IPS-15b (cell line): ENCODE data around the gene PCDHGC4.
A peak's percentile ranks its signal among the peaks of the same experiment; 100 is the strongest.

Experiments used
- H3K27me3 ChIP-seq: one replicate; pipeline ENCODE4 v1.6.1; 2013; ENCODE audit warnings: low read length; ENCODE audit not compliant: control insufficient read depth, insufficient read depth
- H3K36me3 ChIP-seq: one replicate; pipeline ENCODE4 v1.6.1; 2013; ENCODE audit warnings: low read length; ENCODE audit not compliant: control insufficient read depth, insufficient read depth
- H3K4me1 ChIP-seq: one replicate; pipeline ENCODE4 v1.6.1; 2013; ENCODE audit warnings: mild to moderate bottlenecking, low read length; ENCODE audit not compliant: control insufficient read depth, insufficient read depth
- H3K4me3 ChIP-seq: one replicate; pipeline ENCODE4 v1.5.1; 2013; ENCODE audit warnings: low read depth, low read length
- H3K9ac ChIP-seq: one replicate; pipeline ENCODE4 v1.6.1; 2013; ENCODE audit warnings: low read depth, mild to moderate bottlenecking, low read length
- H3K9me3 ChIP-seq: one replicate; pipeline ENCODE4 v1.6.1; 2013; ENCODE audit warnings: mild to moderate bottlenecking, low read length; ENCODE audit not compliant: control insufficient read depth, insufficient read depth

The PCDHGC4 gene

DNA sequence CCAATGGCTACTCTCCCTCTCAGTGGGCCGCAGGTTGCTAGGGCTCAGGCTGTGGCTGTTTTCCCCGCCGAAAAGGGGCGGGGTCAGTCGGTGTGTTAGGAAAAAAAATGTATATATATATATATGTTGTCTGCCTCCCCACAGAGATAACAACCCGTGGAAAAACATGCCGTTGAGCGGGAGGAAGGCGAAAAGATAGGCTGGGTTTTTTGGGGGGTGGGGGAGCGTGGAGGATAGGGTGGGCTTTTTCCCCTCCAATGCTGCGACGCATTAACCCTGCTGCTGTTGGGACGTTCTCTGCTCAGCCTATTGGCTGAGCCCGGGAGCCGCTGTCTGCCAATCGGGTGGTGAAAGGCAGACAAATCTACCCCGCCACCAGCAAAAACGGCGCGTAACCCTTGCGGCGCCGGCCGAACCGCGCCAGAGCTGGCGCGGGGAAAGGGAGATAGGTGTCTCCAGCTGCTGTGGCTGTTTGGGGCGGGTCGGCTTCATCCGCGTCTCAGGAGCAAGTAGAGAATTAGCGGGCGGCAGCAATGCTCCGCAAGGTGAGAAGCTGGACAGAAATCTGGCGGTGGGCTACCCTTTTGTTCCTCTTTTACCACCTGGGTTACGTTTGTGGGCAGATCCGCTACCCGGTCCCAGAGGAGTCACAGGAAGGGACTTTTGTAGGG lies at the start of gene PCDHGC4:
TSS of gene PCDHGC4 (plus strand) at position 390 of the 671 bp plus-strand sequence. CDS start at position 534, 144 bp downstream.
- Histone ChIP-seq H3K36me3 (no peaks in the 10 kb centered on the region), H3K9ac (peak within 1 kb of the TSS; percentile 8), H3K4me1 (peaks cover 19% of the 10 kb centered on the region), H3K4me3 (peak within 1 kb of the TSS; percentile 77), H3K9me3 (no peaks in the 10 kb centered on the region), H3K27me3 (peaks cover 33% of the 10 kb centered on the region)

DNA sequence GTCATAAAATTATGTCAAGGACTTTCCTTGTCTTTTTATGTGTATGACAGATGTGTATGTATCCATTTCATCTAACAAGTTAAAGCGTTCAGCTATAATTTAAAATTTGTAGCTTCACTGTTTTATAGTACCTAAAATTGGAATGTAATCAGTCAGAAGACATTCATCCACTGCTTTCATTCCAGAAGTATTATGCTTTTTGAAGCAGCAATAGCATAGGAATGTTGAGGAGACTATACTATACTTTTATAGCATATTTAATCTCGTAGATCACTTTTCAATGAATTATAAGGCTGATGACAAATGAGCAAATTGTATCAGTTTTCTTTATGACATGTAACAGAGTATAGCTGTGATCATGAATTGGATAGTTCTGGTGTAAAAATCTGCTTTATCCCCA lies 47.6 kb upstream of the PCDHGC4 start:
- Histone ChIP-seq H3K4me3 (no peak overlapping the region), H3K27me3 (no peaks in the 10 kb centered on the region), H3K36me3 (no peaks in the 10 kb centered on the region), H3K9me3 (peaks cover 4% of the 10 kb centered on the region), H3K4me1 (no peaks in the 10 kb centered on the region), H3K9ac (no peak overlapping the region)

DNA sequence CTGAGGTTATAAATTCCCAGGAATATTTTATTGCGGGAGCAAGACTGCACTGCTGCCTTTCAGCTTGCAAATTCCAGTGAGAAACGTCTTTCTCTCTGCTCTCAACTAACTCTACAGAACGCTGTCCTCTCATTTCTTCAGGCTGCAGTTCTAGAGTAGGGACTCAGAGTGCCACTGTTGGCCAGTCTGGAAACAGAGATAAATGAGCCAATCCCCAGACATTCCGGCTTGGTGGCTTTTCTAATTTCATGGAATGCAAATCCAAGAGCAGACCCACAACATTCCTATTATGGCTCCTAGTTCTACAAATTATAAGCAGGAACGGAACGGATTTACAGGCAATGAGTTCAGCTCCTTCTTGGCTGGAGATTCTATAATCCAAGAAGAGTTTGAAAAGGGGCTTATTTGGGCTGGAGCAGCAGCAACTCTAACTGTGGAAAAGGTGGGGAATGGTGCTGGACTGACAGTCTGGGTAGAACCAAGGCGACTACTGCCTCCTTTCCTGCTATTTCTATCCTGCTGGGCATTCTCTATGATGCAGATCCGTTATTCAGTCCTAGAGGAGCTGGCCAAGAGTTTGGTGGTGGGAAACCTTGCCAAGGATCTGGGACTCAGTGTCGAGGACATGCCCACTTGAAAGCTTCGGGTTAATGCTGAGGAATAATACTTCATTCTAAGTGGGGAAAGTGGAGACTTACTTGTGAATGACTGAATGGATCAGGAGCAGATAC lies 45.3 kb upstream of the PCDHGC4 start:
- no peaks in the 10 kb centered on the region for H3K27me3 ChIP-seq
- peaks cover under 1% of the 10 kb centered on the region for H3K9me3 ChIP-seq
- H3K36me3 ChIP-seq = no peaks in the 10 kb centered on the region
- no peak overlapping the region for H3K4me3 ChIP-seq
- H3K9ac ChIP-seq = no peak overlapping the region
- no peaks in the 10 kb centered on the region for H3K4me1 ChIP-seq

DNA sequence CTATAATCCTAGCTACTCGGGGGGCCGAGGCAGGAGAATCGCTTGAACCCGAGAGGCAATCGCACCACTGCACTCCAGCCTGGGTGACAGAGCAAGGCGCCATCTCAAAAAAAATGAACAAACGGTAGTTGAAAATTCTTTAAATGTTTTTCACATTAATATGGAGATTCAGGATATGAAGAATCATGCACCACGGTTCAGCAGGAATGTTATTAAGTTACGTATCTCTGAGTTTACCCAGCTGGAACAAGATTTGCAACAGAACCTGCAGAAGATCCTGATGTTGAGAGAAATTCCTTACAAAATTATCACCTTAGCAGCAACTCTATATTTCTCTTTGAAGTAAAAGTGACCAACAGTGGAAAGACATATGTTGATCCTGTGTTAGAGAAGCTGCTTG lies 44.5 kb upstream of the PCDHGC4 start:
- Histone ChIP-seq H3K27me3 (no peaks in the 10 kb centered on the region), H3K9me3 (no peaks in the 10 kb centered on the region), H3K4me3 (no peak overlapping the region), H3K4me1 (no peaks in the 10 kb centered on the region), H3K9ac (no peak overlapping the region), H3K36me3 (no peaks in the 10 kb centered on the region)

DNA sequence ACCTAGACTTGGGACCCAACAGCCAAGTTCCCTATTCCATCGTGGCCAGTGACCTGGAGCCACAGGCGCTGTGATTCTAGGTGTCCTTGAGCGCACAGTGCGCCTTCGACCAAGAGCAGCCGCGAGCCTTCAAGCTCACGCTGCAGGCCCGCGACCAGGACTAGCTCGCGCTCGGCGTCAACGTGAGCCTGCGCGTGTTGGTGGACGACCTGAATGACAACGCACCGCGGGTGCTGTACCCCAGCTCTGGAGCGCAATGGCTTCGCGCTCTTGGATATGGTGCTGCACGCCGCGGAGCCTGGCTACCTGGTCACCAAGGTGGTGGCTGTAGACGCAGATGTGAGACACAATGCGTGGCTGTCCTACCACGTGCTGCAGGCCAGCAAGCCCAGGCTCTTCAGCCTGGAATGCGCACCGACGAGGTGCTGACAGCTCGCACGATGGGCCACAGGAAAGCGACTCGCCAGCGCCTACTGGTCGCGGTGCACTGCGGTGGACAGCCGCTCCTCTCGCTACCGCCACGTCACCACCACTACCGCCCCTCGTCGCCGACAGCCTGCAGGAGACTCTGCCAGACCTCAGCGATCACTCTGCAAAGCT lies 43.2 kb upstream of the PCDHGC4 start:
- H3K4me3 ChIP-seq = no peak overlapping the region
- H3K4me1 ChIP-seq = no peaks in the 10 kb centered on the region
- no peaks in the 10 kb centered on the region for H3K9me3 ChIP-seq
- H3K27me3 ChIP-seq = no peaks in the 10 kb centered on the region
- no peak overlapping the region for H3K9ac ChIP-seq
- H3K36me3 ChIP-seq = no peaks in the 10 kb centered on the region

- no peaks in the 10 kb centered on the region for H3K4me1 ChIP-seq
- H3K4me3 ChIP-seq = no peak overlapping the region
- no peaks in the 10 kb centered on the region for H3K9me3 ChIP-seq
- no peaks in the 10 kb centered on the region for H3K27me3 ChIP-seq
- H3K36me3 ChIP-seq = no peaks in the 10 kb centered on the region
- no peak overlapping the region for H3K9ac ChIP-seq
Observed at GRCh38 chr5:141465351-141465750, 19.5 kb upstream of the PCDHGC4 start.

DNA sequence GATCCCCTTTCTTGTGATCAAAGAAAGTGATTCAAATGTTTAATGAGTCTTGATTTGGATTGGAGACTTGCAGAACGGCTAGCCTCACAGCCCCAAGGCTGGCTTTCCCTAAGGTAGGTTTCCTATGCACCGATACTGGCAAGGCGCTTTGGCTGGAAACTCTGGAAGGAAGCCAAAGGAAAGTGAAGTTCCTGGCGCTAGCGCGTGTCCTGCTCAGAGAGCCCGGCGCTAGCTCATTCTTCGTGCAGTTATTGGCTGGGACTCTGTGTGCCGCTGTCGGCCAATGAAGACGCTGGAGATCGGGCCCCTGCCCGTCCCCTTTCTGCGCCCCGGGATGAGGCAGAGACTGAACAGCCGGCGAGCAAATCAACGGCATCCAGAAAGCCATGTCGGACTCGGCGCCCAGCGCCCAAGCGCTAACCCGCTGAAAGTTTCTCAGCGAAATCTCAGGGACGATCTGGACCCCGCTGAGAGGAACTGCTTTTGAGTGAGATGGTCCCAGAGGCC lies 9.2 kb upstream of the PCDHGC4 start, which contains the start of gene PCDHGC3:
TSS of gene PCDHGC3 (plus strand) at position 342 of the 507 bp plus-strand sequence. CDS start at position 493, 151 bp downstream.
- peaks cover 31% of the 10 kb centered on the region for H3K27me3 ChIP-seq
- peak within 1 kb of the TSS; percentile 95 for H3K4me3 ChIP-seq
- H3K4me1 ChIP-seq = peaks cover 12% of the 10 kb centered on the region
- H3K36me3 ChIP-seq = no peaks in the 10 kb centered on the region
- no peaks in the 10 kb centered on the region for H3K9me3 ChIP-seq
- peak within 1 kb of the TSS; percentile 5 for H3K9ac ChIP-seq

GRCh38 chr5:141476132-141476911 lies 8.5 kb upstream of the PCDHGC4 start:
- Histone ChIP-seq H3K9ac (peak overlapping the region; percentile 4), H3K27me3 (peaks cover 31% of the 10 kb centered on the region), H3K4me1 (peaks cover 12% of the 10 kb centered on the region), H3K4me3 (peak overlapping the region; percentile 95), H3K36me3 (no peaks in the 10 kb centered on the region), H3K9me3 (no peaks in the 10 kb centered on the region)

GRCh38 chr5:141477044-141477575 lies 7.7 kb upstream of the PCDHGC4 start:
- Histone ChIP-seq H3K4me3 (peak overlapping the region; percentile 95), H3K9ac (no peak overlapping the region), H3K36me3 (no peaks in the 10 kb centered on the region), H3K27me3 (peaks cover 31% of the 10 kb centered on the region), H3K9me3 (no peaks in the 10 kb centered on the region), H3K4me1 (peaks cover 12% of the 10 kb centered on the region)

DNA sequence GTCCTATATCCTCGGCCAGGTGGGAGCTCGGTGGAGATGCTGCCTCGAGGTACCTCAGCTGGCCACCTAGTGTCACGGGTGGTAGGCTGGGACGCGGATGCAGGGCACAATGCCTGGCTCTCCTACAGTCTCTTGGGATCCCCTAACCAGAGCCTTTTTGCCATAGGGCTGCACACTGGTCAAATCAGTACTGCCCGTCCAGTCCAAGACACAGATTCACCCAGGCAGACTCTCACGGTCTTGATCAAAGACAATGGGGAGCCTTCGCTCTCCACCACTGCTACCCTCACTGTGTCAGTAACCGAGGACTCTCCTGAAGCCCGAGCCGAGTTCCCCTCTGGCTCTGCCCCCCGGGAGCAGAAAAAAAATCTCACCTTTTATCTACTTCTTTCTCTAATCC lies 7.0 kb upstream of the PCDHGC4 start:
- H3K36me3 ChIP-seq = no peaks in the 10 kb centered on the region
- H3K9me3 ChIP-seq = no peaks in the 10 kb centered on the region
- peak overlapping the region; percentile 19 for H3K4me3 ChIP-seq
- H3K4me1 ChIP-seq = peaks cover 12% of the 10 kb centered on the region
- peaks cover 31% of the 10 kb centered on the region for H3K27me3 ChIP-seq
- H3K9ac ChIP-seq = no peak overlapping the region

- no peaks in the 10 kb centered on the region for H3K36me3 ChIP-seq
- no peak overlapping the region for H3K9ac ChIP-seq
- H3K4me3 ChIP-seq = peak overlapping the region; percentile 19
- H3K4me1 ChIP-seq = peaks cover 14% of the 10 kb centered on the region
- H3K27me3 ChIP-seq = peaks cover 35% of the 10 kb centered on the region
- no peaks in the 10 kb centered on the region for H3K9me3 ChIP-seq
Observed at GRCh38 chr5:141478321-141478945, 6.4 kb upstream of the PCDHGC4 start.
